Pulmonary artery endothelial cell (primary cell): ENCODE results near the gene COL8A1. TPM values are rescaled to one million over a fixed set of nuclear protein-coding genes. Genes with fewer than 3 reads are reported as not detected.

Experiments
- DNase-seq: peaks from one replicate; pipeline ENCODE4 v3.0.0-alpha.2; 2011; ENCODE audit warnings: low read depth, low spot score
- total RNA-seq: library from RNA; depleted of rRNA; stranded (reverse); fragments of >200 nt; gene quantifications from 2 replicates; pipeline ENCODE4 v1.2.3, GENCODE V29; 2014

The COL8A1 gene
- total RNA-seq, 1 donor from 2014 or later: 251 TPM

- no peak for DNase-seq
Measured at GRCh38 chr3:99757966-99758365, 119.6 kb downstream of the COL8A1 start.

DNA sequence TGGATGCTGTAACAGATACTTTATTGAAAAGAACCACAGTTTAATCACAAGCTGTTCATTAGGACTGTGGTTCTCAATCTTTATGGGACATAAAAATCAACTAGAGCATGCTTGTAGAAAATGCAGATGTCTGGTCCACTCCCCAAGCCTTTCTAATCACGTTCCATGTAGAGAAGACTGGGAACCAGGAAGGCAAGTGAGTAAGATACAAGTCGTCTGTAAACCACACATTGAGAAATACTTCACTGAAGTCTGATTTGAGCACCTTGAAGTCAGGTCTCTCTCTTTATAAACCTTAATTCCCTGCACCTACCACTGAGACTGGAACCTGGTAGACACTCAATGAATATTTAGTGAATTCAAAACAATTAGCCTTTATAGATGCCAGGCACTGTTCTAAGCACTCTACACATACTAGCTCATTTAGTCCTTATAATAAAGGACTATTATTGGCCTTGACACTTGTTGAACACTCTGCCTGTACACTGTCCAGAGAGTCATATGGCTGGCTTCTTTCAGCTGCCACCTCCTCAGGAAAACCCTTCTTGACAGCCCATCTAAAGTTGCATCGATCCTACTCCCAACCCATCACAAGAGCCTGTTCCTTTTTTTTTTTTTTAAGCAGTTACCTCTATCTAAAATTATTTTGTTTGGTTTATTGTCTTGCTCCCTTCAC lies 120.2 kb downstream of the COL8A1 start:
- DNase-seq: no peak

GRCh38 chr3:99760031-99760430 lies 121.6 kb downstream of the COL8A1 start:
- DNase-seq: no peak

GRCh38 chr3:99760629-99761028 lies 122.2 kb downstream of the COL8A1 start:
- no peak for DNase-seq

DNA sequence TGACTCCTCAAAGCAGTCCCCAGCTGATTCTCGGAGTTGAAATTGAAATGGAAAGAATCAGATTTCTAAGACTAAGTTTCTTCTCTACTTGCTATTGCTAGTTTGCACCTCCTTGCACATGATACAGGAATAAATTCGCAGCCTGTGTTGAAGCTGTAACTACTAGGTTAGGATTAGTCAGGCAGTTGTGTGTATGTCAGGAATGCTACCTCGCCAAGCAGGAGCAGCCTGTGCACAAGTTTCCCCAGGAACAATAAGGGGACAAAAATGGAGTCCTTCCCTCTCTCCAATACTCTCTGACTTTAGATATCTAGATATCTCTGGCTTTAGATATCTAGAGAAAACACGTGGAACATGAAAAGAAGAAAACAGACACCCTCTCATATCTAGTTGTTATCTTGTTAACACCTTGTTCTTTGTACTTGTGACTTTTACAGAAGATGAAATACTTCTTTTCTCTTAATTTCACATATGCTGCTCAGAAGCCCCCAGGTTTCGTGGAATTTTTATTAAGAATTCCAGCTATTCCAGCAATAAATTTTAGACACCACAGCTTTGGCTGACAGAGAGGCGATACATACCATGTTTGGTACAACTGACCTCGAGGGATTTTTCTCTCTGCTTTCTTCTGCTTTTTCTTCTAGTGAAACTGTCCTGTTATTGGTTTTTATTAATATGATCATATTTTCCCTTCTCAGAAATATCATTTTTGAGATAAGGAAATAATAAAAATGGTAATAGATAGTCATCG lies 123.2 kb downstream of the COL8A1 start:
- no peak for DNase-seq

- no peak for DNase-seq
Measured at GRCh38 chr3:99762901-99763300, 124.5 kb downstream of the COL8A1 start.

DNA sequence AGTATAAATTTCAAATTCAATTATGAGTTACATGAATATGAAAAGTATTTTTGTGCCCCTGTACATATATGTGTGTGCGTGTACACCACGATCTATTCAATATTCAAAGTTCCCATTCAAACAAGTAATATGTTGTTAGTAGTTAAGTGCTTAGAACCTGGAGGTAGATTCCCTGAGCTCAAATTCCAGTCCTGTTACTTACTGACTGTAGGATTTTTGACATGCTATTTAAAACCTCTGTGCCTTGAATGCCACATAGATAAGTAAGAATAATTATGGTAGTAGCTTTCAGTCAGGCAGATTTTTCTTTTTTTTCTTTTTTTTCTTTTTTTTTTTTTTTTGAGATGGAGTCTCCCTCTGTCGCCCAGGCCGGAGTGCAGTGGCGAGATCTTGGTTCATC lies 126.0 kb downstream of the COL8A1 start:
- DNase-seq: no peak

DNA sequence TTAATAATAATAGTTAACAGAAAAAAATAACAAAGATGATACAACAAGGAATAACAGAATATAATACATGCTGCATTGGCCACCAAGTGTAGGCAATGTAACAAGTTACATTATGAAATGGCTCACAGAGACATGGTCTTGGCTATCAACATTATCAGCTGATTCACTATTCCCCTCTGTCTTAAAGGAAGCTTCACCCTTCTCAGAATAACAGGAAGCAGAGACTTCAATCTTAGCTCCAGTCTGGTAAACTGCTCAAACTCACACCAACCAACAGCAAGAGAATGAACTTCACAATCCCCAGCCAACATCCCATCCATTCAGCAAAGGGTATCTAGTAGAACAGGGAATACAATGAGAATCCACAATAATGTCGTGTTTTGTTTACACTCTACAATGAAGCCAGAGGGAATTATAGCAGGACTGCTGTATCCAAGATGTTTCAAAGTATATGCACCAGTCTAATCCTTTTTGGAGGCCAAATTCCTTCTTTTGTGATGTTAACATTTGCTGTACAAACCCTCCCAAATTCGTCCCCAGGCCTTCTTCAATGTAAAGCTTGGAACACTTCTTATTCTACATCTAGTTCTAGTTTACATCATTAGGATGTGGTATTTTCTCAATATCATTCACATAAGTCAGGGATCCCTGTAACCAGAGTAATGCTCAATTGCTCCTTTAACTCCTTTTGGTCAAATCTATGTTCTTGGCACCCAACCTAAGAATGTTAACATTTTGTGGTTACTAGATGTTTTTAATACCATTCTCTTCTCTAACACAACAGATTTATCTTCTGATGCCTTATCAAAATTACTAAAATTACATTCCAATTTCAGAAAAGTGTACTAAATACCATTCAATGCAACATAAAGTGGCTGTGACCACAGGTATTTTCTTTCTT lies 126.9 kb downstream of the COL8A1 start:
- no peak for DNase-seq

GRCh38 chr3:99767291-99767690 lies 128.9 kb downstream of the COL8A1 start:
- no peak for DNase-seq

- DNase-seq: no peak
Measured at GRCh38 chr3:99768126-99768525, 129.7 kb downstream of the COL8A1 start.

- no peak for DNase-seq
Measured at GRCh38 chr3:99768808-99769501, 130.6 kb downstream of the COL8A1 start.

DNA sequence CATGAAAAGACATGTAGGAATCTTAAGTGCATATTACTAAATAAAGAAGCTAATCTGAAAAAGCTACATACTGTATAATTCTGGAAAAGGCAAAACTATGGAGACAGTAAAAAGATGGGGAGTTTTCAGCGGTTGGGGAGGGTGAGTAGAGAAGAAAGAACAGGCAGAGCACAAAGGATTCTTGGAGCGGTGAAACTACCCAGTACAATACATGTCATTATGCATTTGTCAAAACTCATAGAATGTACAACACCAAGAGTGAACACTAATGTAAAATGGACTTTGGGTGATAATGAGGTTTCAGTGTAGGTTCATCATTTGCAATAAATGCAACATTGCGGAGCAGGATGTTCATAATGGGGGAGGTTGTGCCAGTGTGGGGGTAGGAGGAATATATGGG lies 133.8 kb downstream of the COL8A1 start:
- no peak for DNase-seq

GRCh38 chr3:99772671-99773070 lies 134.3 kb downstream of the COL8A1 start:
- DNase-seq: no peak

DNA sequence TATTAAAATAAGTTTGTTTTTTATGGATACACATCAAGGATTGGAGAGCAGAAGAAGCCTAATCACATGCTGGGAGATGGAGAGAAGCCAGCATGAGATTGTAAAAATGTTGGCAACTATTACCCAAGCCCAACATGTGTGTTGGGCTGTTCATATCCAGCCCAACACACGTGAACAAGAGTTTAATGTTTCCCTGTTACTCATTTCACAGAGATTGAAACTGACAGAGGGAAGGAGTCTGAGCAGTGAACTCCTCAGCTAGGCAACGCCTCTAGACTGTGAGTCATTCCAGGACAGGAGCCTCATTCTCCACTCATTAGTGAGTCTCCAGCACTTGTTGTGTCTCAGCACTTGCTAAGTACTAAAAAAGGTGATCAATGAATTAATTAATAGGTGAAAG lies 136.1 kb downstream of the COL8A1 start:
- DNase-seq: no peak

DNA sequence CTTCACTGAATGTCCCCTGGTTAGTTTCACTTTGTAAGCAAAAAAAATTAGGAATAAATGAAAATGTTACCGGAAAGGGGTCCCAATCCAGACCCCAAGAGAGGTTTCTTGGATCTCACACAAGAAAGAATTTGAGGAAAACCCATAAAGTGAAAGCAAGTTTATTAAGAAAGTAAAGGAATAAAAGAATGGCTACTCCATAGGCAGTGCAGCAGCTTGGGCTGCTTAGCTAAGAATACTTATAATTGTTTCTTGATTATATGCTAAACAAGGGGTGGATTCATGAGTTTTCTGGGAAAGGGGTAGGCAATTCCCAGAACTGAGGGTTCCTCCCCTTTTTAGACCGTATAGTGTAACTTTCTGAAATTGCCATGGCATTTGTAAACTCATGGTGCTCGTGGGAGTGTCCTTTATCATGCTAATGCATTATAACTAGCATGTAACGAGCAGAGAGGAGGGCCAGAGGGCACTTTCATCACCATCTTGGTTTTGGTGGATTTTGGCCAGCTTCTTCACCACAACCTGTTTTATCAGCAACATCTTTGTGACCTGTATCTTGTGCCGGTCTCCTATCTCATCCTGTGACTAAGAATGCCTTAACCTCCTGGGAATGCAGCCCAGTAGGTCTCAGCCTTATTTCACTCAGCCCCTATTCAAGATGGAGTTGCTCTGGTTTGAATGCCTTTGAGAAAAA lies 138.3 kb downstream of the COL8A1 start:
- no peak for DNase-seq

- no peak for DNase-seq
Measured at GRCh38 chr3:99777210-99777549, 138.8 kb downstream of the COL8A1 start.

GRCh38 chr3:99777708-99778107 lies 139.3 kb downstream of the COL8A1 start:
- no peak for DNase-seq

GRCh38 chr3:99780749-99781148 lies 142.4 kb downstream of the COL8A1 start:
- no peak for DNase-seq

- no peak for DNase-seq
Measured at GRCh38 chr3:99781761-99782160, 143.4 kb downstream of the COL8A1 start.

- DNase-seq: no peak
Measured at GRCh38 chr3:99783011-99783573, 144.7 kb downstream of the COL8A1 start.
